ENCODE results near the gene CREG2. TPM values are rescaled to one million over a fixed set of nuclear protein-coding genes. Genes with fewer than 3 reads are reported as not detected.

CREG2 gene
- total RNA-seq, 1 experiment from 2014 or later, result 0.69 TPM

DNA sequence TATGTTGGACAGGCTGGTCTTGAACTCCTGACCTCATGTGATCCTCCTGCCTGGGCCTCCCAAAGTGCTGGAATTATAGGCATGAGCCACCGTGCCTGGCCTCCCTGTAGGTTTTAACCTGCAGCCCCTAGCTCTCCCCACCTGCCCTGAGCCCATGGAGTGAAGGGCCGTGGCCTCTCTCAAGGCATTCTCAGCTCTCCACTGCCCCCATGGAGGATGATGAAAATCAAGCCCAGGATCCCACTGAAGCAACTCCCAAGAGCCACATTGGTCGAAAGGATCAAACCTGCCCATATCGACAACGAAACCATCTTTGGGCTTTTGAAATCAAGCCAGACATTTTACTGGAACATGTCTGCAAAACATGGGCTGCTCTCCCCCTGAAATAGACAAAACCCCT lies 22.4 kb upstream of the CREG2 start:
- no peak for DNase-seq (ENCODE audit: low spot score)

DNA sequence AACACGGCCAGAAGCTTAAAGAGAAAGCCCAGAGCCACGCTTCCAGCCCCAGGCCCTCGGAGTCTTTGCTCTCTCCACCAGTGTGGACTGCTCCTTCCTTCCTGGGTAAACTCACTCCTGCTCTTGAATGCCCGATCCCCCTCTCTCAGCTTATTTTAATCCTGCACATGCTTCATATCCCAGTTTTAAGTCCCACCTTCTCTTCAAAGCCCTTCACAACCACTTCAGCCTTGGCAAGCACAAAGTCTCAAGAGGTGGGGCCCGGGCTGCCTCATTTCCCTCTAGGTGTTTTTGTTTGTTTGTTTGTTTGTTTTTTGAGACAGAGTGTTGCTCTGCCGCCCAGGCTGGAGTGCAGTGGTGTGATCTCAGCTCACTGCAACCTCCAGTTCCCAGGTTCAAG lies 21.6 kb upstream of the CREG2 start:
- DNase-seq (ENCODE audit: low spot score), result no peak

DNA sequence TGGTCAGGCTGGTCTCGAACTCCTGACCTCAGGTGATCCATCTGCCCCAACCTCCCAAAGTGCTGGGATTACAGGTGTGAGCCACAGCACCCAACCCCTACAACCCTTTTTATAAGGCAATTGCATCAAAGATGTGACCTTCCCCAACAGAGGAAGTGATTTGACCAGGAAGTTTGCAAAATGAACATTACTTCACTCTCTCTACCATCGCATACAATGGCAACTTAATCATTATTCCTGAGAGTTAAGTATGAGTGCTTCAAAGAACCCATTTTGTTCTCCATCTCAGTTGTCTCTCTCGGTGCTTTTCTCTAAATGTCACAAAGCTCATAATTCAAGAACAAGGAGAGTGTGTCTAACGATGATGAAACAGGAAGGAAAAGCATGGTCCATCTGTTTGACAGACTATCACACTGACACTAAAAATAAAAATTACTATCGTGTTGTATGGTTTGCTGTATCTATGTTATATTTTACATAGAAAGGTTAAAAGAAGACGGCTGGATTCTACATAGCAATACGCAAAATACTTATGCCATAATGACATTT lies 18.1 kb upstream of the CREG2 start:
- no peak for DNase-seq (ENCODE audit: low spot score)

DNA sequence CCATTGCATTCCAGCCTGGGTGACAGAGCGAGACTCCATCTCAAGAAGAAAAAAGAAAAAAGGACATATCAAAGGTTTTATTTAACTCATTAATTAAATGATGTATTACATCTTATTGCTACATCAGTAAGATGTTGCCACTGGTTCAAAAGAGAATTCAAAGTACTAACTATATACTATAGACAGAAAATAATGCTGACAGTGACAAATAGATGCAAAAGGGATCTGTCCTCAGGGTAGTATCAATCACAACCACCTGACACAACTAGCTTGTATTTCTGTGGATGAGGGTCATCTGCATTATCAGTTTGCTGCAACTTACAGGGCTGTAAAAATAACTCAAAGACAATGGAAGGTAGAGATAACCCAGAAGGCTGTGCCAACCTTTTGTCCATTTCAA lies 16.4 kb upstream of the CREG2 start:
- DNase-seq (ENCODE audit: low spot score), result no peak

DNA sequence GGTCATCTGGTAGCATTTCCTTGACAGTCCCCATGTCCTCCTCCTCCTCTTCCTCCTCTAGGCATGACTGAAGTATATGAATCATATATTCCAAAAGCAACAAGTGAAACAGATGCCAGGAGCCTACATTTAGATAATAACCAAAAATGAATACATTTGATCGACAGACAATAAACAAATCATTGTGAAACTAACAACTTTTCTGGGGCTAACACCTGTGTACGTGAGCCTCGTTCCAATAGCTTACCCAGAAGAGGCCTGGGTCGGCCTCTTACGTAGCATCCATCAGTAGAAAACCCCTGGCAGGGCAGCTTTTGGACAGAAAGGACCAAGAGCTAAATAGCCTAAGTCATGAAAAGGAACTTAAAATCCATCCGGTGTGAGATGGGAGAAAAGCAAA lies 15.3 kb upstream of the CREG2 start:
- no peak for DNase-seq (ENCODE audit: low spot score)

DNA sequence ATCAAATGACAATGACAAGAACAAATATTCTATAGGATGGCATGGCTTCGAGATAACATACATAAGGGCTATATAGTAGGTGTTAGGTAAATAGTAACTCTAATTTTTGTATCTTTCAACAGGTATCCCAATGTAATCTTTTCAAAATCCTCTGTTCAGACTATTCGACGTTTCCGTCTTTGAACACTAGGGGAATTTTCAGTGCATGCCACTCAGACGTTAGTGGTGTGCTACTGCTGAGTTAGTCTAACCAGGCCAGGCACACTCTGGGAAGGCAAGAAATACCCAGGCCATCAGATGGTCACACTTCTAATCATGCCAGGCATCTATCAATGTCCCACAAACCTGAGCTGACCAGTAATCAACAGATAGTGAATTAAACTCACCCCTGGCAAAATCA lies 14.6 kb upstream of the CREG2 start:
- no peak for DNase-seq (ENCODE audit: low spot score)

DNA sequence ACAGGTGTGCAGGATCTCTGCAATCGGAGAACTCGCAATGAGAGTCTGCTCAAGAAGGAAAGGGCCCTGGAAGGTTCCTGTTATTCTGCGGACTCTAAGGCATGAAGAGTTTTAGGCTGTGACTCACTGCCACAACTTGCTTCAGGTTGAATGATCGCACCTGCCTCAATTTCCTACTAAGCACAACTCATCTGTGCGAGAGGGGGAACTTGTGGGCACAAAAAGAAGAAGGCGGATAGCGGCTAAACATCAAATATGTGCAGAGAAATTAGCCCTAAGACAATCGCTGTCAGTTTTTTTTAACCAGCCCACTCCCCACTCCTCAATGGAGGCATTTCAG lies 14.0 kb upstream of the CREG2 start:
- no peak for DNase-seq (ENCODE audit: low spot score)

DNA sequence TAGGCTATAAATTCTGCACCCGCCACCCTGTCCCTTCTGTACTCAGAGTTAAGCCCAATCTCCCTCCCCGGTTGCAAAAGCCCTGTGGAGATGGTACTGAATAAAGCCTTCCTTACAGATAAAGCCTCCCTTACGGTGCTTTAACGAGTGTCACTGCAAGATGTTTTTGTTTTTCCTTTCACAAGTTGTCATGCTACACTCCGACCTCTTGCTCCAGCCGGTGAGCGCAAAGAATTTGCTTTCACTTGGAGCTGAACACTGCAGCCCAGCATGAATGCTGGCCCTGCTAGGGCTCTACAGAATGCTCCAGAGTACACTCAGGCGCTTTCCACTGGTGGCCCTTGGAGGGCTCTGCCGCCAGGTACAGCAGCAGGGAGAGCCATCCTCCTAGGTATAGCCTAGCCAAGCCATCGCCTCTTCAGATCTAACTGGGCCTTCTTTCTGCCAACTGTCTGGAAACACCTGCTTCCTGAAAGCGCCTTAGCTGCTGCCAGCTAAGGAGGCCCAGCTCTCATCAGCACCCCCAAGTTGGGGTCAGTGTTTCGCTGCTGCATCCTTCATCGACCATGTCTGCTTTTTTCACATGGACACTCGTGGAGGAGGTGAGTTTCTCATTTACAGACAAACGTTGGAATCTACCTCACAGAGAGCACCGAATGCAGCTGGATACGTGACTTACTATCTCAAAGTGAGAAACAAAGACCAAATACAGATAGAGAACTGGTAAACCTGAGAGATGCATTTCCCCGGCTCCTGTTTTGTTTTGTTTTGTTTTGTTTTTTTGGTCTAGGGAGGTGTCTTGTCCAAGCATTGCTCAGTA lies 13.4 kb upstream of the CREG2 start:
- DNase-seq (ENCODE audit: low spot score), result no peak

DNA sequence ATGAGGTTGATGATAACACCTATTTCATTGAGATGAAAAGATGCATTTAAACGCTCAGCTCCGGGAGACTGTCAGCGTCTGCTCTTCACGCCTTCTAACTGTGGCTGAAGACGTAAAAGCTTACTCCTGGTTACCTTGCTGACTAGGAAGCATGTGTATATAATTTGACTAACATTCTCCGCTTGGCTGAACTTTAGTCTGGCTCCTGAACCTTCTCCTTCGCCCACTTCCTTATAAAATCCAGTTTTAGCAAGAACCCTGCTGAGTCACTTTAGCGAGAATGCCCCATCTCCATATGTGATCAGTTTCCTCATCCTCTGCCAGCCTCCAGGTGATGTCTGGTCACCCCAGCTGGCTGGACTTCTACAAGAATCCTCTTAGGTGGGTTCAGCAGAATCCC lies 12.7 kb upstream of the CREG2 start:
- peak; percentile 23 for DNase-seq (ENCODE audit: low spot score)

DNA sequence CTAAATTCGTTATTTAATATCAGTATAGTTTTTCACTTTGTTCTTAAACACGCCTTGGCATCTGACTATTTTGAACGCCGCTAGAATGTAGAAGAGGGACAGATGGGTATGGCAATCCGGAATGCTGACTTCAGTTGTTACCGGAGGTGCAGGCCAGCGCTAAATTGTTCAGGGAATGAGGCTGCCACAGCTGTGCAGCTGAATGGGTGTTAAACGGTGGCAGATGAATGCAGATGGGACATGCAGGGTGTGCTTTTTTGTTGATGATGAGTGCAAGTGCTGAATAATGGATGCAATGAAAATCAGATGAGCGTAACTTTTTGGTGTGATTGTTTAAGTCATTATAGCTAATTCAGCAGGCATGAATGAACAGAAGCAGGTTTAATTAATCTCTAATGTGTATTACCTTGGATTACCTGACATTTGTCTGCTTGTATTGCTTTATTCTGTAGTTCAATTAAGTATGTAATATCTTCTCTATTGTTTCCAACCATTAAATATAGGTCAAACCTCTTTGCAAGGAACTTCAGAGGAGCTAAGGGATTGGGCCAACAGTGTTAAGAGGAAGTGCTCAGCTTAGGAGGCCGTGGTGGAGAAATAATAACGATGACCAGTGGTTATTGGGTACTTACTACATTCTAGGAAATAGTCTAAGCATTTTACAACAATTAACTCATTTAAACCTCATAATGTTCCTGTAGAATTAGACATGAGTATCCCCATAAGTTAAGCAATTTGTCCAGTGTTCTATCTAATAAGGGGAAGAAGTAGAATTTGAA lies 11.9 kb upstream of the CREG2 start:
- no peak for DNase-seq (ENCODE audit: low spot score)

DNA sequence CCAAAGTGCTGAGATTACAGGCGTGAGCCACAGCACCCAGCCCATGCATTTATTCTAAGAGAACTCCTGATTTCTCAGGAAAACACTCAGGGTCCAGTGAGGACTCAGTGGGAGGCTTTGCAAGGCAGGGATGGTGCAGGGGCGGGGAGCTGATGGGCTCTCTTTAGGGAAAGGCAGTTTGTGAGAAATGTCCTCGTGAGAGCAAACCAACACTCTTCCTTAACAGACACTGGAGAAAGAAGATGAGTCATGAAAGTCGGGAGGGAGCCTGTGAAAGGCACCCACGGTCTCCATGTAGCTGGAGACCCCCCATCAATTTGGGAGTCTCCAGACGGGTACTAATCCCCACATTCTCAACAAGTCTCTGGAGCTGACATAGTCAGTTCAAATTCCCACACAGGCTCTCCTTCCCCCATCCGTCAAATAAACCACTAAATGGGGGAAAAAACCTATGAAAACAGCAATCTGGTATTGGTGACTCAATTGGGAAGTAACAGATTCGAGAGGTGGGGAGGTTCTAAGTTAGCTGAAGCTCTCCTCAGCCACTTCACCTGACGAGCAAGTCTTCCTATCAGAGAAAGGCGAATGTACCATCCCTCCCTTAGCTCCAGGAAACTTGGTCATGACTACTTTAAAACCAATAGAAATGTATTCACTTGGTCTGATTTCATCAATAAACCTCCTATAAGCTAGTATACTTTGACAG lies 11.0 kb upstream of the CREG2 start:
- DNase-seq (ENCODE audit: low spot score), result peak; percentile 18

DNA sequence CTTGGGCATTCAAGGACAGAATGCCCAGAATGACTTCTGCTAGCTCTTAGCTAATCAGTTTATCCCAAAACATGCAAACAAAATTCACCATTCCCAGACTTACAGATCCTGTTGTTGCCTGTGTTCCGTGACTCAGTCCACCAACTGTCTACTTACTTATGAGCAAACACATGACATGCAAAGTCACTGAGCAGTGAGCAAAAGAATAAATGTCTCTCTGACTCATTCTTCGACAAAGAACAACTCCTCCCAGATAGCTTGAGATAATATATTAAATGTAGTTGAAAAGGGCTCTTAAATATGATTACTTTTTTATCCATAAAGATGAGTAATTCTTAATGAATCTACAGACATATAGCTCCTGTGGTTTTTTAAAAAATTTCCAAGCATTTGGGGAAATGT lies 9.0 kb upstream of the CREG2 start:
- peak; percentile 87 for DNase-seq (ENCODE audit: low spot score)

DNA sequence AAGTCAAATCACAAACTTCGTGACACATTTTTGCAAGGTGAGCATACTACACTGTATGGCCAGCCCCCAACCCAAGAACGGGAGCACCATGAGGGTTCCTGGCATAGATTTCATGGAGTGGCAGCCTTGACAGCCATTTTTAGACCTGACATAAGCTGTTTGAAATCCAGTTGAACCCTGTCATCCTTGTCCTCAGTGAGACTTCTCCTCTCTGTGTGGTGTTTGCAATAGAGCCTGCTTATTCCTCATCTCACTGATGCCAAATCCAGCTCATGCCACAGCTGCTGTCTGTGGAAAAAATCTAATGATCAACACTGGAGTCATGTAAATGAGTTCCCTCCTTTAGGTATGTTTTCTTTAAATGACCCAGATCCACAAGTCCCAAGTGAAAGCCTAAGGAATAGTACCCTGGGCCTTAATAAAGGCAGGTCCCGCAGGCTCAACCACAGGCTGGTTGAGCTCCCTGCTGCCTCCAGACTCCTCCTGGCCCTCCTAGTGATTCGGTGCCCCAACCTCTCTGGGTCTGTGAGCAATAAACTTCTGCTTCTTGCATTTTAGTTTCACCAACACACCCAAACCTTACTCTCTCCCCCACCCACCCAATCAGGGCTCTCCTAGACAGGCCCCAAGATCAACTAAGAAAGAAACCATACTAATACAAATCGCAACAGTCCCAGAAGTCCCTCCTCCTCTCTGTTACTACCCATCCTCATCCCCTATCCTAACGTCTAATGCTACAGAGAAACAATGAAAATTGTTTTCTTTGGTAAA lies 8.4 kb upstream of the CREG2 start:
- no peak for DNase-seq (ENCODE audit: low spot score)

DNA sequence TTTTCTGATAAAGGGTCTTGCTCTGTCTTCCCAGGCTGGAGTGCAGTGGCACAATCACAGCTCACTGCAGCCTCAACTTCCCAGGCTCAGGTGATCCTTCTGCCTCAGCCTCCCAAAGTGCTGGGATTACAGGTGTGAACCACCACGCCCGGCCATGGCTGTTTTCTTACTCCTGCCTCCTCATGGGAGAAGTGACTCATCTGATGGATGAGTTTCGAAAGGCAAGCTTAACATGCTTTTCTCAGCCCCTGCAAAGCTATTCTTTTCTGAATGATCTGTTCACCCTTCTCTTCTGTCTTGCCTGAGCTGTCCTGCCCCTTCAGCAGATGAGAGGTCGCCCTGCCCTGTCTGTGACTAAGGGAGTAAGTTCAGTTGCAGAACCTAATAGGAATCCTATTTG lies 929 bp upstream of the CREG2 start:
- peak; percentile 56 for DNase-seq (ENCODE audit: low spot score)

DNA sequence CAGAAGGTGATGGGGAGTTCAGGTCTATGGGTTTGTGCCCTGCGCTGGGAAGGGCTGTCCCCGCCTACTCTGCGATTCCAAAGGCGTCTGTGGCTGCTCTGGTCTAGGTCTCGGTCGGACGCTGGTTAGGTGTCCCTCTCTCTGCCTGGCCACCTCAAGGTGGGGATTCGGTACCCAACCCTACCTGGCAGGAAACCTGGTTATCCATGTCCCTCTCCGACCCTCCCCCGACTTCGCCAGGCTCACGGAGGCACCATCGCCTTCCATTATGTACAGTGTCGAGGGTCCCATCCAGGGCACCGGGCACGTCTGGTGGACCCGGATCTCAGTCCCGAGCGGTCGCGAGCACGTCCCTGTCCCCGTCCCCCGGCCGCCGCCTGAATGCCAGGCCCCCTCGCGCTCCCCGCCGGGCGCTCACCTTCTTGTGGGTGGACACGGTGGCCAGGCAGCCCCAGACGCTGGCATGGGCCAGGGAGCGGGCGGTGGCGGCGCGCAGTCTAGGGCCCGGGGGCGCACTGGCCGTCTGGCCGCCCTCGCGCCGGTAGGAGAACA lies 628 bp downstream of the CREG2 start:
- DNase-seq (ENCODE audit: low spot score), result no peak

DNA sequence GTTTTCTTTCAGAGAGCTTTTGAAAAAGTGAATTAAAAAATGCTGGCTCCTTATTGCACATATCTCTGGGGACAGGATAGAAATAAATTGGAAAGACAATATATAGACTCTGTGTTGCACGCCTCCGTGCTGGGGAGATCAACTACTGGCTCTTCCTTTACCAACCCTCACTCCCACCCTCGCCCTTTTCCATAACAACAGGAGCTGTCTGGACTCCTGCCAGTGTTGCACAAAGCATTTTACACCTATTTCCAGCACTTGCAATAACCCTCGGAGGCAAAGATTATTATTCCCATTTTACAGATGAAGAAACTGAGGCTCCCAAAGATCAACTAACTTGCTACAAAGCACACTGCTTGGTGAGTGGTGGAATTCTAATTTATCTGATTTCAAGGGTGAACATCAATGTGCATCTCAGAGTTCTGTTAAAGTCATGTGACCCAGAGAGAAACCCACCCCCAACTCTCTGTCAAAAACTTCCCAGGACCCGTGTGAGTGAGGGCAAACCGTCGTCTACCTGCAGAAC lies 4.2 kb downstream of the CREG2 start:
- DNase-seq (ENCODE audit: low spot score), result no peak

DNA sequence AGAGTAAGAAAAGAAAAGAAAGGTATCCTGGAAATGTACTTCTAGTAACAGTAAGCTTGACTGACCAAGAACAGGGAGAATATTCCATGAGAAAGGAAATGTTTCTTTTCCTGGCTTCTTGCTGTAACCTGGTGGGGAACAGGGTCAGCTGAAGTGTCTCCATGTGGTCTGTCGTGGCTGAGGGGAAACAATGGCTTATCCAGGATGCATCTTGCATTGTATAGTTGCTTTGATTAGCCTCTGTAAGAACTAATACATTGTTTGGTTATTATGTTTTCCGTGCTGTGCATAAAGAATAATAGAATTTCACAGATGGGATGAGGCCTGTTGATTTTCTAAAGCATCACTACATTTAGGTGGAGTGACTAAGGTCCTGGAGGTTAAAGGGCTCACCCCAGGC lies 4.9 kb downstream of the CREG2 start:
- DNase-seq (ENCODE audit: low spot score), result no peak

DNA sequence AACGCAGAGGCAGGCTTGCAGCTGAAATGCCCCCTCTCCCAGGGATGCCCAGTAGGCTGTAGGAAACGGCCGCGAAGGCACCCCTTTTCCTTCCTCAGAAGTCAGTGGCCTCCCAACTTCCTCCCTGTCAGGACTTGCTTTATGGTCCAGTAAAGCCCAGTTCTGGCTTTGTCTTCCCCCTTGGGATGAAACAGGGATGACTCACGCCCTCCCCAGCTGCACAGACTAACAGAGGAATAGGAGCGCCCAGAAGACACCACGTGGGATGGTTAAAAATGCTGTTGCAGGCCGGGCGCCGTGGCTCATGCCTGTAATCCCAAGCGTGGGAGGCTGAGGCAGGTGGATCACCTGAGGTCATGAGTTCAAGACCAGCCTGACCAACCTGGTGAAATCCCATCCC lies 6.9 kb downstream of the CREG2 start:
- peak; percentile 96 for DNase-seq (ENCODE audit: low spot score)

DNA sequence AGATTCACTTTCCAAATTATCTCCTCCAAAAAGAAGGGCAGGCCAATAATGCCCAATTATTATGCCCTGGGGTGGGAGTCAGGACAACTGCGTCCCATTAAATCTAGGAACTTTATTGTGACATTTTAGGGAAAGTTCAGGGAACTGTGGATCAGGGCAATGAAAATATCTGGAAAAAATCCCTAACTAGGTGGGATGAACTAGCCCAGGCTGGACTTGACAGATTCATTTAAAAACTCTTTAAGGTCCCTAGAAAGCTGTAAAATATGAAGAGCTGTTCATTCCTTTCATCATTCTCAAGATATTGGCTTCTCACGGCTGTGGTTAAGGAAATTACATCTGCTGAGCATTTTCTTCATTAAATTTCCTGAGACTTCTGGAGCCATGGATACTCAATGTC lies 8.2 kb downstream of the CREG2 start:
- DNase-seq (ENCODE audit: low spot score), result no peak

DNA sequence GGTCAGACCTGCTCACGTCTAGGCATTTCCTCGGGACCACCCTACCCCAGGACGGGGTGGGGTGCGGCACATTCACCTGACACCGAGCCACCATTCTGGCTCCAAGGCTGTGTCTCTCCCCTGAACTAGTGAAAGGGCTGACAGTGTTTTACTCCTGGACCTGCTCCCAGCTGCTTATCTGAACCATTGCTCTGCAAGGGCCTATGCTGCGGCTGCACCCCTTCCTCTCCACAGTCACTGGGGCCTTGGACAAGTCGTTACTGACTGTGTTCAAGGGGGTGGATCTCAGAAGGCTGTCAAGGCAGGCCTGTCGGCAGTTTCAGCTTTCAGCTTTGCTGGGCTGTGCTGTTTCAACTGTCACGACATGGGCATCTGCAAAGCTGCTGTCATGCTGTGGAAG lies 11.7 kb downstream of the CREG2 start:
- DNase-seq (ENCODE audit: low spot score), result no peak

Measured in A172 (cell line).